Spleen (tissue), 11 donors: Measurements from ENCODE around the gene HDAC3. TPM values are rescaled to one million over a fixed set of nuclear protein-coding genes. Genes with fewer than 3 reads are reported as not detected.

Experiments
- DNase-seq: peaks from one replicate; pipeline ENCODE4 v3.0.0-alpha.2; 2020
- H3K27ac ChIP-seq, 8 donors: fragments of 200-600 bp; sonication (generic) in 7 of 8; 1 replicate in 4 of 8; 2 replicates in 4 of 8; pipeline versions ENCODE4 v1.5.0 to v1.8.0; 2016 to 2021; ENCODE audit warnings: inconsistent platforms in 4 of 8, mild to moderate bottlenecking in 4 of 8, moderate library complexity in 1 of 8
- H3K27me3 ChIP-seq, 7 donors: fragments of 200-600 bp; sonication (generic) in 6 of 7; replicated peaks in 1 of 7; 1 replicate in 4 of 7; 2 replicates in 3 of 7; pipeline versions ENCODE4 v1.5.0 to v1.8.0; 2016 to 2021; ENCODE audit warnings: inconsistent platforms in 3 of 7, mild to moderate bottlenecking in 1 of 7
- H3K36me3 ChIP-seq, 6 donors: fragments of 200-600 bp; sonication (generic) in 5 of 6; 1 replicate in 4 of 6; 2 replicates in 2 of 6; pipeline versions ENCODE4 v1.5.0 to v1.8.0; 2016 to 2021; ENCODE audit warnings: inconsistent platforms in 2 of 6
- H3K4me1 ChIP-seq, 6 donors: fragments of 200-600 bp; sonication (generic) in 5 of 6; 1 replicate in 3 of 6; 2 replicates in 3 of 6; pipeline versions ENCODE4 v1.5.0 to v1.8.0; 2016 to 2021; ENCODE audit warnings: inconsistent platforms in 3 of 6
- H3K4me3 ChIP-seq, 8 donors: fragments of 200-600 bp; sonication (generic) in 7 of 8; 1 replicate in 4 of 8; 2 replicates in 4 of 8; pipeline versions ENCODE4 v1.5.0 to v1.8.0; 2016 to 2021; ENCODE audit warnings: inconsistent platforms in 4 of 8, mild to moderate bottlenecking in 4 of 8, moderate library complexity in 2 of 8
- H3K9me3 ChIP-seq, 8 donors: fragments of 200-600 bp; sonication (generic) in 7 of 8; 1 replicate in 4 of 8; 2 replicates in 4 of 8; pipeline versions ENCODE4 v1.5.0 to v1.8.0; 2016 to 2021; ENCODE audit warnings: inconsistent platforms in 4 of 8
- CTCF ChIP-seq, 11 experiments: fragments of 200-600 bp in 7 of 11; fragments of 450-650 bp in 4 of 11; sonication (generic) in 4 of 11; IDR thresholded peaks in 8 of 11; conservative IDR thresholded peaks in 3 of 11; 1 replicate in 7 of 11; 2 replicates in 4 of 11; pipeline versions ENCODE4 v1.4.0 to v1.8.0; 2016 to 2021; ENCODE audit warnings: antibody characterized with exemption in 11 of 11, inconsistent platforms in 4 of 11, mild to moderate bottlenecking in 1 of 11
- POLR2A ChIP-seq, 3 donors: fragments of 450-650 bp; IDR thresholded peaks; one replicate each; pipeline ENCODE4 v1.5.1; 2017; ENCODE audit warnings: antibody characterized with exemption in 3 of 3, mild to moderate bottlenecking in 1 of 3
- POLR2AphosphoS5 ChIP-seq, 3 donors: sonication (generic); formaldehyde crosslinking; IDR thresholded peaks; one replicate each; pipeline ENCODE4 v1.5.1; 2017; ENCODE audit warnings: antibody characterized with exemption in 3 of 3
- WGBS, 5 donors: extraction: QIAGEN DNeasy Blood & Tissue Kit in 3 of 5; methylation state at CpG; one replicate each; pipeline versions ENCODE4 v1.1.5 to v1.1.7; 2013 to 2018; 5-methylcytosine and 5-hydroxymethylcytosine counted together
- intact Hi-C: fragments of 100-400 bp; cut with DNase I; formaldehyde crosslinking; loops from one replicate; pipeline ENCODE4 v1.15.0; 2023; ENCODE audit warnings: low total_unique reads
- polyA plus RNA-seq, 3 donors: library from polyadenylated mRNA; stranded (reverse); fragments of 200-250 nt; gene quantifications; one replicate each; pipeline ENCODE4 v1.2.1, GENCODE V29; 2013
- total RNA-seq, 7 donors: library from RNA; depleted of rRNA in 3 of 7; stranded (reverse); fragments of >200 nt in 3 of 7; fragmentation: NEBNext Ultra II Directional in 4 of 7; extraction: Animal tissue kit (Norgen Biotek cat#: 25700) in 4 of 7; gene quantifications; one replicate each; pipeline versions ENCODE4 v1.1.0 to v1.2.1, GENCODE V29; 2016 to 2021
- donor health status: healthy with polysubstance abuse.
- donor health status: DM: no; HTN: no; CAD: no; lungs with moderate emphysema.
- donor health status: DM: no; HTN: no; CAD: no.
- donor health status: Bipolar disorder and iron deficiency.
- donor health status: healthy.
- donor health status: DM: no; HTN: no; CAD: no.
- donor health status: DM: yes; HTN: yes; CAD: no.

The HDAC3 gene
- total and polyA plus RNA-seq, 10 donors = 51.1 to 108 (median 64.8) TPM

GRCh38 chr5:141602606-141603005 lies 34.0 kb downstream of the HDAC3 start:
- no peaks in the 10 kb centered on the region for H3K36me3 ChIP-seq
- no peaks in the 10 kb centered on the region for H3K27me3 ChIP-seq
- peak overlapping the region in 6 of 8 donors; percentile 84 to 91 (median 88) for H3K27ac ChIP-seq
- intact Hi-C loops = no loop called here
- peaks cover 0 to 1% (median 0%) of the 10 kb centered on the region in 8 donors for H3K9me3 ChIP-seq
- H3K4me1 ChIP-seq = peaks cover 50 to 100% (median 91%) of the 10 kb centered on the region in 6 donors
- TF ChIP-seq CTCF (IDR thresholded peaks at IDR 0.05 in 8 of 11, conservative IDR thresholded peaks at IDR 0.05 in 3 of 11) (no peak), POLR2AphosphoS5 (IDR thresholded peaks at IDR 0.05) (no peak), POLR2A (IDR thresholded peaks at IDR 0.05) (no peak)
- no peak for DNase-seq
- no peak overlapping the region for H3K4me3 ChIP-seq
- 55 to 84% (median 83%) methylated on average over 1 of the region's 1 CpG for WGBS, 5 donors

DNA sequence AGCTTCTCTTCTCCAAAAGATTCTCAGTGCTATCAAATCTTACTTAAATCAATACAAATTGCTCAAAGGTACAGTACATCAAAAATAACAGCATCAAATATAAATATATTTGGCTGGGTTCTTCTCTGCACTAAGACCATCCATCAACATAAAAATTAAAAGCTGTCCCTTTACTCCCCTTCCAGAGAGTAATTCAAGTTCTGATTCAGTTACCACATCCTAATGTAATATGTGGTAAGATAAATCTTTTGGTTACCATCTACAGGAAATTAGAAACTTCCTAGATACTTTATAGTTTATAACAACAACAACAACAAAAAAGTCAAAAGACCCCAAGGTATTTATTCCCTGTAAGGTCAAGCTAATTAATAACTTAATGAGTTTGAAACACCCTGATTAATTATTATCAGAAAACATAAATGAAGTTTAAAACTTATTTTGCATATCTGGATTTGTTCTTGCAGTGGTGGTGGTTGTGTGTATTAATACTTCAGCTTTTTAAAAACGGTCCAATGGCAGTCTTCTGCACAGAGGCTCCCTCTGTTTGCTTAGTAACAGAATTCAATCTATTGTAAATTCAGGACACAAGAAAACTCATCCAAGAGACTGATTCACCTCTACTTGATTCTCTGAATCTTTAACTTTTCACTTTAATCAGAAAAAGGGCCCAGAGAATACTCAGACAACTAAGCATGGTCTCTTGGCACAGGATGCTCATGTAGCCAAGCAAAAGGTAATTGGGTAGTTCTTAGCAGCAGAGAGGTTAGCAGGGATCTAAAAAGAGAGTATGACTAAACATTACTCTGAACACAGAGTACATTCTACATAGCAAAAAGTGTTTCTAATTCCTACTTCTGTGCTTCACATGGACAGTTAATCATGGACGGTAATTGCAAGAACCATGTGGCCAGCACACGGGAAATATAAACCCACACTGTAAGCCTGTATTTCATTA lies 38.0 kb downstream of the HDAC3 start:
- no peak overlapping the region for H3K4me3 ChIP-seq
- no peak for TF ChIP-seq POLR2A (IDR thresholded peaks at IDR 0.05)
- TF ChIP-seq CTCF (IDR thresholded peaks at IDR 0.05 in 8 of 11, conservative IDR thresholded peaks at IDR 0.05 in 3 of 11) = no peak
- TF ChIP-seq POLR2AphosphoS5 (IDR thresholded peaks at IDR 0.05) = no peak
- H3K27ac ChIP-seq = peak overlapping the region in 5 of 8 donors; percentile 4 to 67 (median 24)

DNA sequence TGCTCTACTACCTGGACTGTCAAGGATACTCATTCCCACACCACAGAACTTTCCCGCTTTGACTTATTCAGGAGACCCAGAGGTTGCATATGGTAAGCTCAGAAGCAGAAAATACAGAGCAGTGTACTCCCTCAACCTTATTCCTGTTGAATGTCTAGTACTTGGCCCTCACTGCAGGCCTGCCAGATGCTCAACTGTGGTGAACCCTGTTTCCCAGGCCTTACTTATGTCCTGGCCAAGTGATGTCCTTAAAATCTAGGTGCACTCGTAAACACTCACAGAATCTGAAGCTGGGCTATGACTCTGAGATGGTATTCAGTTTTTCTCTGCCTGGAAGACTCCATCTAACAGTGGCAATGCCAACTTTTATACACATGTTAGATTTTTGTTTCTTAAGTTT lies 38.8 kb downstream of the HDAC3 start:
- peak overlapping the region in 4 of 8 donors; percentile 13 to 67 (median 34) for H3K27ac ChIP-seq
- 92 to 98% (median 96%) methylated on average over 2 of the region's 2 CpGs for WGBS, 5 donors
- DNase-seq = no peak
- peaks cover 13 to 86% (median 60%) of the 10 kb centered on the region in 6 donors for H3K4me1 ChIP-seq
- TF ChIP-seq CTCF (IDR thresholded peaks at IDR 0.05 in 8 of 11, conservative IDR thresholded peaks at IDR 0.05 in 3 of 11) = no peak
- TF ChIP-seq POLR2A (IDR thresholded peaks at IDR 0.05) = no peak
- no peak for TF ChIP-seq POLR2AphosphoS5 (IDR thresholded peaks at IDR 0.05)
- H3K27me3 ChIP-seq = no peaks in the 10 kb centered on the region
- no peak overlapping the region for H3K4me3 ChIP-seq
- intact Hi-C loops = no loop called here
- H3K9me3 ChIP-seq = peaks cover 0 to 9% (median 0%) of the 10 kb centered on the region in 8 donors
- H3K36me3 ChIP-seq = peaks cover 0 to 26% (median 4%) of the 10 kb centered on the region in 6 donors

More for the DNA sequence above, 38.0 kb downstream of the HDAC3 start:
- DNase-seq = no peak
- Histone ChIP-seq H3K9me3 (peaks cover 0 to 9% (median 0%) of the 10 kb centered on the region in 8 donors), H3K27me3 (no peaks in the 10 kb centered on the region), H3K4me1 (peaks cover 16 to 86% (median 64%) of the 10 kb centered on the region in 6 donors), H3K36me3 (peaks cover 0 to 18% (median 4%) of the 10 kb centered on the region in 6 donors)
- intact Hi-C loops = no loop called here
- WGBS, 5 donors = 51 to 77% (median 57%) methylated on average over 3 of the region's 3 CpGs

DNA sequence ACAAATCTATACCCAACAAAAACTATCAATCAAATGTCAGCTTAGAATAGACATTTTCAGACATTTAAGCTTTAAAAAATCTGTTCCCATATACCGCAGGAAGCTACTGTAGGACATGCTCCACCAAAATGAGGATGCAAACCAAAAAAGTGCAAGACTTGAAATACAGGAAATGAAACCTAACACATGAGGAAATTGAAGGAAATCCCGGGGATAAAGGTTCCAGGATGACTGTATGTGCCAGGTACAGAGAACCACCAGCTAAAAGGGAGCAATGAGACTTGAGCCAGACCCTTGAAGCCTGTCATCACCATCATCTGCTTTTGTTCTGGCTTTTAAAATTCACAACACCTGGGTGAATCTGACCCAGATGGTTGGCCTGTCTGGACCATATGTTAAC lies 39.3 kb downstream of the HDAC3 start:
- Histone ChIP-seq H3K9me3 (peaks cover 0 to 9% (median 0%) of the 10 kb centered on the region in 8 donors), H3K36me3 (peaks cover 0 to 26% (median 4%) of the 10 kb centered on the region in 6 donors), H3K4me1 (peaks cover 12 to 86% (median 59%) of the 10 kb centered on the region in 6 donors), H3K4me3 (no peak overlapping the region), H3K27me3 (no peaks in the 10 kb centered on the region), H3K27ac (peak overlapping the region in 4 of 8 donors; percentile 13 to 67 (median 34))
- TF ChIP-seq CTCF (IDR thresholded peaks at IDR 0.05 in 8 of 11, conservative IDR thresholded peaks at IDR 0.05 in 3 of 11) = no peak
- no peak for TF ChIP-seq POLR2AphosphoS5 (IDR thresholded peaks at IDR 0.05)
- TF ChIP-seq POLR2A (IDR thresholded peaks at IDR 0.05) = no peak
- WGBS, 5 donors = 28 to 55% (median 35%) methylated on average over 2 of the region's 2 CpGs
- intact Hi-C loops = no loop called here
- no peak for DNase-seq
